ENCODE results near the gene SPSB1.

Gene SPSB1

GRCh38 chr1:9250411-9251381, 42.0 kb upstream of the SPSB1 start:
- in situ Hi-C loops (cut with MboI; ENCODE audit: low pct_unique_long_range_greater_than_20kb, low sequenced_read_pairs, unreplicated experiment) = no loop called here
- no peak for DNase-seq (ENCODE audit: low spot score)
- TF ChIP-seq, protein P1, sequence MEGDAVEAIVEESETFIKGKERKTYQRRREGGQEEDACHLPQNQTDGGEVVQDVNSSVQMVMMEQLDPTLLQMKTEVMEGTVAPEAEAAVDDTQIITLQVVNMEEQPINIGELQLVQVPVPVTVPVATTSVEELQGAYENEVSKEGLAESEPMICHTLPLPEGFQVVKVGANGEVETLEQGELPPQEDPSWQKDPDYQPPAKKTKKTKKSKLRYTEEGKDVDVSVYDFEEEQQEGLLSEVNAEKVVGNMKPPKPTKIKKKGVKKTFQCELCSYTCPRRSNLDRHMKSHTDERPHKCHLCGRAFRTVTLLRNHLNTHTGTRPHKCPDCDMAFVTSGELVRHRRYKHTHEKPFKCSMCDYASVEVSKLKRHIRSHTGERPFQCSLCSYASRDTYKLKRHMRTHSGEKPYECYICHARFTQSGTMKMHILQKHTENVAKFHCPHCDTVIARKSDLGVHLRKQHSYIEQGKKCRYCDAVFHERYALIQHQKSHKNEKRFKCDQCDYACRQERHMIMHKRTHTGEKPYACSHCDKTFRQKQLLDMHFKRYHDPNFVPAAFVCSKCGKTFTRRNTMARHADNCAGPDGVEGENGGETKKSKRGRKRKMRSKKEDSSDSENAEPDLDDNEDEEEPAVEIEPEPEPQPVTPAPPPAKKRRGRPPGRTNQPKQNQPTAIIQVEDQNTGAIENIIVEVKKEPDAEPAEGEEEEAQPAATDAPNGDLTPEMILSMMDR (IDR thresholded peaks at IDR 0.05; ENCODE audit: extremely low read depth, insufficient read depth, missing control alignments) = no peak

DNA sequence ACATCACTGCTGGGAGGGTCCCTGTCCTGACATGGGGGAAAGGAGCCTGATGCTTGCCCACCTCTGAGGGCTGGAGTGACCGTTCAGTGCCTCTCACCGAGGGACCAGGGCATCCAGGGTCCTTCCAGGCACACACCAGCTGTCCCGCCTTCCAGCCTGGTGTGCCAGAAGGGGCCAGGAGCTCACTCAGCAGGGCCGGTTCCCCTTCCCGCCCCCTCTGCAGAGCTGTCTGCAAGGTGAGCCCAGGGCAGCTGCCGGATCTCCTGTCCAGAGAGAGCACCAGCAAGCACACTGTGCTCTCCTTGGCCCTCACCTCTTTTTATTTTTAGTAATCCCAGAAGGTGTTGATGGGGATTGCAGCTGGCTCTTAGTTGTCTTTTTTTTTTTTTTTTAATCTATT, 41.2 kb upstream of the SPSB1 start:
- in situ Hi-C loops (cut with MboI; ENCODE audit: low pct_unique_long_range_greater_than_20kb, low sequenced_read_pairs, unreplicated experiment) = no loop called here
- DNase-seq (ENCODE audit: low spot score) = no peak
- TF ChIP-seq, protein P1 (IDR thresholded peaks at IDR 0.05; ENCODE audit: extremely low read depth, insufficient read depth, missing control alignments) = no peak

DNA sequence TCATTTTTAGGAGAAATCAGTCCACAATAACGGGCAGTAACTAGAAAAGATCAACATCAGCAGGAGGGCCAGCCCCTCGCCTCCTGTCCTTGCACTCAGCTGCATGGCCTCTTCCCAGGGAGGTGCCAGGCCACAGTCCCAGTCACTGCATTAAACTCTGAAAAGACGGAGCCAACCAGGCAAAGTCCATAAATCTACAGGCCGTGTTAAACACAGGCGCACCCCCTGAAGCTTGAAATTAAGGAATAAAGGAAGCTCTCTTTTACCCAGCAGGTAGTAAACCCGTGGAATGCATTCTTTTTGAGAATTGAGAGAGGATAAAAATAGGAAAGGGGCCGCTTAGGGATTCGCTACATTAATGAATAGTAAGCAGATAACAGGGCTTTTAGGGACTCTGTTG, 39.7 kb upstream of the SPSB1 start:
- DNase-seq (ENCODE audit: low spot score) = no peak
- TF ChIP-seq, protein P1 (IDR thresholded peaks at IDR 0.05; ENCODE audit: extremely low read depth, insufficient read depth, missing control alignments) = no peak
- in situ Hi-C loops (cut with MboI; ENCODE audit: low pct_unique_long_range_greater_than_20kb, low sequenced_read_pairs, unreplicated experiment) = no loop called here

DNA sequence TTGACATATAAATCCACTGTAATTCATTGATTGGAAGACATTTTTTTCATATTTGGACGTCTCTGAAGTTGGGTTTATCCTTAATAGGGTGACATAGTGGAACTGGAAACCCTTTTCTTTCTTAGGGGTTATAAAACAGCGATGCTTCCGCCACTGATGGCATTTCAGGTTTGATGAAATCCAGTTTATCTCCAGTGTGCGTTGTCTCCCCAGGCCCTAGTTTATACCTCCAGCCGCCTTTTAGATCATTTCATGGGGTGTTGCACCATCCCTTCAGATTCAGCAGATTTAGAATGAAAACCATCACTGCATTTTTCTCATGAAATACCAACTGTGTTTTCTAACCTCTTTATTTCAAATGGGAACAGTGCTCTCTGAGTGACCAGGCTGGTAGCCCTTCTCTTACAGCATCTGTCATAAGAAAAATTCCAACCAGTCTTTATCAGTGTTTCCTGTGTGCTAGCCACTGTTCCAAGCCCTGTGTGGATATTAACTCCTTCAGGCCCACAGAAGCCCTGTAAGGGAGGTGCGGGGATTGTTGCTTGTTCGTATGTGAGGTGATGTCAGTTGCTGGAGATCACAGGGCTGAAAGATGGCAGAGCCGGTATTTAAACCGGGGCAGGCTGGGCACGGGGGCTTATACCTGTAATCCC, 39.1 kb upstream of the SPSB1 start:
- in situ Hi-C loops (cut with MboI; ENCODE audit: low pct_unique_long_range_greater_than_20kb, low sequenced_read_pairs, unreplicated experiment) = no loop called here
- DNase-seq (ENCODE audit: low spot score) = no peak
- TF ChIP-seq, protein P1 (IDR thresholded peaks at IDR 0.05; ENCODE audit: extremely low read depth, insufficient read depth, missing control alignments) = no peak

- in situ Hi-C loops (cut with MboI; ENCODE audit: low pct_unique_long_range_greater_than_20kb, low sequenced_read_pairs, unreplicated experiment) = no loop called here
- TF ChIP-seq, protein P1 (IDR thresholded peaks at IDR 0.05; ENCODE audit: extremely low read depth, insufficient read depth, missing control alignments) = no peak
- DNase-seq (ENCODE audit: low spot score) = no peak
Measured at GRCh38 chr1:9256332-9256731, 36.4 kb upstream of the SPSB1 start.

GRCh38 chr1:9257851-9258250, 34.8 kb upstream of the SPSB1 start:
- TF ChIP-seq, protein P1 (IDR thresholded peaks at IDR 0.05; ENCODE audit: extremely low read depth, insufficient read depth, missing control alignments) = no peak
- DNase-seq (ENCODE audit: low spot score) = no peak
- in situ Hi-C loops (cut with MboI; ENCODE audit: low pct_unique_long_range_greater_than_20kb, low sequenced_read_pairs, unreplicated experiment) = no loop called here

Measured in GM13977 (cell line).